GM18505 (cell line): ENCODE data around the gene AEN.
"Not testable (repeated sequence)": the region's sequence is repeated elsewhere in the genome, so short reads cannot be mapped to it uniquely, and the experiment has no call there.

Experiments used
- ATAC-seq: cut with Tn5 transposase; IDR thresholded peaks from one replicate; pipeline ENCODE4 v1.9.1; 2021; ENCODE audit not compliant: unreplicated experiment
- POLR2A ChIP-seq: IDR thresholded peaks from 4 replicates; pipeline ENCODE4 v1.6.1; 2011; ENCODE audit warnings: borderline replicate concordance; ENCODE audit not compliant: insufficient read depth, insufficient read length; ENCODE audit errors: extremely low read depth

AEN gene

DNA sequence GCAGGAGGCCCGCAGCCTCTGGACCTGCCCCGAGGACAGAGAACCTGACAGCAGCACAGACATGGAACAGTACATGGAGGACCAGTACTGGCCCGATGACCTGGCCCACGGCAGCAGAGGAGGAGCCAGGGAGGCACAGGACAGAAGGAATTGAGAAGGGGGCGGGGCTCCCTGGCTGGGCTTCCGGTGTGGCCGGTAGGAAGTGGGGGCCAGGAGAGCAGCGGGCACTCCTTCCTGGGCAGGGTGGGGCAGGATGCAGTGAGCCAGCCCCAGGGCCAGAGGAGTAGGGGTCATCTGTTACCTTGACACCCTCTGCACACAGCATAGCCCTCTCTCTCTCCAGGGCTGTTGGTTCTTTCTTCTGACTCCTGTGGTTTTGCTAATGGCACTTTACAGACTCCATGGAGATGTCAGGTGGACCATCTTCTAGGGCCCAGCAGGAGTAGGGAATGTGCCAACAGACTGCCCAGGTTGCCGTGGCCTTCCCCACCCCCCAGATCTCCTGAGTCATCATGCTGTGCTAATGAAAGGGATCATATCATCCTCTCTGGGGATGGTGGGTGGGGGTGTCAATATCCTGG is 9.1 kb downstream of the AEN start:
- TF ChIP-seq POLR2A, result peak; percentile 10
- no peak for ATAC-seq

DNA sequence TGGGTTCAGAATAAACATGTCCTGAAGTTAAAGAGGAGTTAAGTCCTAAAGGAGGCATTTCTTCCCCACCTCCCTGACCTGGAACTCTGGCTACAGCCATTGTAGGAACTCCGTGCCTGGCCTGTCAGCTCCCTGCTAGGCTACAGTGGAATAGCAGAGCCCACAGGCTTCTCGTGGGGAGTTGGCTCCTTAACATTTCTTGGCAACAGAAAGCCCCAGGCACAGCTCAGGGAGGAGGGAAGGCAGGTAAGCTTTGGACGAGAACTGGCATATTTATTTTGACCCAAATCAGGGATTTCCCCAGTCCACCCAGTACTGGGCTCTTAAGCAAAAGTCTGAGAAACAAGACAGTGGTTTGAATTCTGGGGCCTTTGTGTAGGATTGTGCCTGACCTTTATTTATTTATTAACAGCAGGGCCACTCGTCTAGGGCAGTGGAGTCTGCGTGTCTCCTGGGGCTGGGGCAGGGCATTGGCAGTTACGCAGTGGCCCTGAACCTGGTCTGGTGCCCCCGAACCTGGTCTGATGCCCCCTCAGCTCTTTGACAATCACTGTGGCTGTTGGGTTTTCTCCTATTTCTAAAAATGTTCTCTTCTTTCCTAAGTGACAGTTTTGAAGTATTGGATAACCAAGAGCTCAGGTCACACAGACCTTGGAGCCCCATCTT is 9.8 kb downstream of the AEN start:
- ATAC-seq, result no peak
- TF ChIP-seq POLR2A, result peak; percentile 6

DNA sequence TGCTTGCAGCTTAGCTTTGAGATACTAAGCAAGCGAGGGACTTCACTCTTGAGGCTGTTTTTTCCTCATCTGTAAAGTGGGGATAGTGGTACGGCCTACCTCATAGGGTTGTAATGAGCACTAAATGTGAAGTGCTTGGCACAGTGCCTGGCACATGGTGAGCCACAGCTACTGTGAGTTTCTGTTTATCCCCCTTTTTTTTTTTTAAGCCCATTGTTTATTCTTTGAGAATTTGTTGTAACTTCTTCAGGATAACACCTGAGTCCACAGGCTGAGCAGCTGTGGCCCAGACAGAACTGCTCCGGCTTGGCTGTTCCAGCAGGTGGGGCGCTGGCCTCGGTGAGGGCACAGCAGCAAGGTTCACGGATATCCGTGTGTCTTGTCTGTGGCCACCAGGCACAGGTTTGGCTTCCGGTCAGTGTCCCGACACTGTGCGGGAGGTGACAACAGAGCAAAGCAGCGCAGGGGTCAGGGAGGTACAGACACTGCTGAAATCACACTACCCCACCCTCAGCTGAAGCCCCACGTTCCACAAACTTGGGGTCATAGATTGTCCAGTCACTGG is 10.4 kb downstream of the AEN start:
- no peak for ATAC-seq
- no peak for TF ChIP-seq POLR2A

DNA sequence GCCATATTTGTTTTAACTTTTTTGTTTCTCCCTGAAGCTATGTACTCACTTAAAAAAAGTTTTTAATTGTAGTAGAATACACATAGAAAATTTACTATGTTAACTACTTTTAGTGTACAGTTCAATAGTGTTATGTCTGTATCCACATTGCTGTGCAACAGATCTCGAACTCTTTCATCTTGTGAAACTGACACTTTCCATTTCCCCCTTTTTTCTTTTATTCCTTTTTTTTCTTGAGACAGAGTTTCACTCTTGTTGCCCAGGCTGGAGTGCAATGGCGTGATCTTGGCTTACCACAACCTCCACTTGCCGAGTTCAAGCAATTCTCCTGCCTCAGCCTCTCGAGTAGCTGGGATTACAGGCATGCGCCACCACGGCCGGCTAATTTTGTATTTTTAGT is 11.7 kb downstream of the AEN start:
- ATAC-seq, result not testable (repeated sequence)

DNA sequence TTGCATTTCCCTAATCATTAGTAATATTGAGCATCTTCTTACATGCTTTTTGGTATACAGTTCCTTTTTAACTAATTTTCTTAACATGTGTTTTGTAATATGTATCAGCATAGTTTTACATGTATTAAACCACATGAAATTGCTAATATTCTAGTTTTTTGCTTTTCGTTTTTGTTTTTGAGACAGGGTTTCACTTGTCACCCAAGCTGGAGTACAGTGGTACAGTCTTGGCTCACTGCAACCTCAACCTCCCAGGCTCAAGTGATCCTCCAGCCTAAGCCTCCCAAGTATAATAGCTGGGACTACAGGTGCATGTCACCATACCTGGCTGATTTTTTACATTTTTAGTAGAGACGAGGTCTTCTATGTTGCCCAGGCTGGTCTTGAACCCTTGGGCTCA is 13.3 kb downstream of the AEN start:
- no peak for TF ChIP-seq POLR2A
- ATAC-seq, result no peak

DNA sequence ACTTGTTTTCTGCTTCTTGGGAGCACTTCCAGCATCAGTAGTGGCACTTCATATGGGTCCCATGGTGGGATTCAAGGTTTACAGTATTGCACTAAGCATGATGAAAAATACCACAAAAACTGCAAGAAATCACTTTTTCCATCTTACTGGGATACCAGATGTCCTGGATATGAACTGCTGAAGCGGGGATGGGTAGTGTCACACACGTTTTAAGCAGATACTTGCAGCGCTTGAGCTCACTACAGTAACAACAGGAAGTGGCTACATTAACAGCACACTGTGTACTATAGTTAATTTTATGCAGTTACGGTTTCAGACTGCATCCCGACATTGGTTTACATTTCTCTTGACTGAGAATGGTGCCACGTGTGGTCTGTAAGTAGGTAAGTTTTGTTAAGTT is 14.2 kb downstream of the AEN start:
- TF ChIP-seq POLR2A, result peak; percentile 20
- peak; percentile 26 for ATAC-seq

DNA sequence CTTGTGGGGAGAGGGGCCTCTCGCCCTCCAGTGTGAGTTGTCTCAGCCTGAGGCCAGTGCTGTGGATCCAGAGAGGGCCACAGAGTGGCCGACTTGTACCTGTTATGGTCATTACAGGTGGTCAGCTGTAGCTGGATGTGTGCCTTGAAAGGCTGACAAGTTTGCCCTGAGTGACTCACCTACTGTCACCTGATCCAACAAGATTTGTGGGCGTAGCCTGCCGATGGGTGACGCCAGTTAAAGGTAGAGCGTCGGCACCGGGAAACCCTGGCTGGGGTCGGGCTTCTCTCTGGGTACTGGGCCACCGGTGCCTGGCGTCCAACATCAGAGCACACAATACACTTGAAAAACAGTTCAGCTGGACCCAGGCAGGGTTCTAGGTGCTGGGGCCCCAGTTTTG is 14.9 kb downstream of the AEN start:
- TF ChIP-seq POLR2A, result no peak
- ATAC-seq, result no peak

DNA sequence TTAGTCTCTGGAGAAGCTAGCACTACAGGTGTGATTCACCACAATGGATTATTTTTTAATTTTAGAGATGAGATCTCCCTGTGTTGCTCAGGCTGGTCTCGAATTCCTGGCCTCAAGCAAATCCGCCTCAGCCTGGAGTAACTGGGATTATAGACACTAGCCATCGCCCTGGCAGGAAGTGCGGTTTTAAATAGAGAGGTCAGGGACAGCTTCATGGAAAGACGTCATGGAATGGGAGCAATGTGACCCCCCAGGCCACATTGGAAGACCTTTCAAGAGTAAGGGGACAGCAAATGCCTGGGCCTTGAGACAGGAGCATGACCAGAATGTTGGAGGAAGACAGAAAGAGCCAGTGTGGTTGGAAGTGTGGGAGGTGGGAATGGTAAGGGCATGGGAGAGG is 15.5 kb downstream of the AEN start:
- no peak for TF ChIP-seq POLR2A
- no peak for ATAC-seq

DNA sequence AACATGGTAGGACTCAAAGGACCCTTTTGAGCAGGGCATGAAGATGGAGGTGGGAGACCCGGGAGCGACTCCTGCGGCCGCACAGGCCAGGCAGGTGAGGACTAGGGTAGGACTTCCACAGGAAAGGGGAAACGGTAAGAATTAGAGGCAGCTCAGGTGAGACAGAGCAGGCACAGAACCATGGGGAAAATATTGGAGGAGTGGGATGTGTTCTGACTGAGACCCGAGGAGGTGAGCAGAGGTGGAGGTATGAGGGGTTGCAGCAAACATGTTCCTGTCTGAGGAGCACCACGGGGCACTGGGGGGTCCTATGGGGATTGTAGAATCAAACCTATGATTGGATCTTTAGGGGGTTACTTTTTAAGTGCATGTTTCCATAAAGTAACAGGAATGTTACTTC is 16.3 kb downstream of the AEN start:
- no peak for TF ChIP-seq POLR2A
- ATAC-seq, result no peak

DNA sequence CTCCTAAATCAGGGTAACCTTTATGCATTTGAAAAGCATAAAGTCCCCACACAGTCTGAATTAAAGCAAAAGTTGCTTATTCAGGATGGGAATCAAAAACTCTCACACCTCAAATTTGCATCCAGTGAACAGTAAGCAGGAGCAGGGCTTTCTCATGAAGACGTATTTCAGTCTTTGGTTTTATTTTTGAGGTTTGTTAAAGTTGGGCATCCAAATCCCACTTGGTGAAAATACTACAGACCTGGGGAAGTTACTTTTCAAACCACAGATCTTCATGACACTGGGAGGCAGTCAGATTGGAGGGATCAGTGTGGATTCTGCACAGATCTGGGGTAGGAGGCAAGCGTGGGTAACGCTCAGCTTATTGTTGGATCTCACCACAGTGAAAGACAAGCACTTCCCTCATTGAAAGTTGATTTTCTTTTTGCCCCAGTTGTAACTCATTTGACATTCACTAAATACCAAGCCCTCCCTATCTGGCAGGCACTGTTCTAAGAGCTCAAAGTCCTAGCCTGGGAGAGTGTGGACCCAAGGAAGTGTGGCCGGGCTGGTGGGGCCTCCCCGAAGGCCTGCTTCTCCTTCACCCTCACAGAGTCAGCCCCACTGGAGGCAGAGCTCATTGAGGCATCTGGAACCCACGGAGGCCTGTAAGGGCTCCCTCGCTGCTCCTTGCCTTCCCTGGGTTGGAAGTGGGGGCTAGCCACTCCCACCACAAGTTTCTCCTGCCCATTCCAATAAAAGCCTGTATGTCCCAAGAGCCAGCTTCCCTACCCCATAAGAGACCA is 16.9 kb downstream of the AEN start:
- no peak for TF ChIP-seq POLR2A
- ATAC-seq, result no peak

DNA sequence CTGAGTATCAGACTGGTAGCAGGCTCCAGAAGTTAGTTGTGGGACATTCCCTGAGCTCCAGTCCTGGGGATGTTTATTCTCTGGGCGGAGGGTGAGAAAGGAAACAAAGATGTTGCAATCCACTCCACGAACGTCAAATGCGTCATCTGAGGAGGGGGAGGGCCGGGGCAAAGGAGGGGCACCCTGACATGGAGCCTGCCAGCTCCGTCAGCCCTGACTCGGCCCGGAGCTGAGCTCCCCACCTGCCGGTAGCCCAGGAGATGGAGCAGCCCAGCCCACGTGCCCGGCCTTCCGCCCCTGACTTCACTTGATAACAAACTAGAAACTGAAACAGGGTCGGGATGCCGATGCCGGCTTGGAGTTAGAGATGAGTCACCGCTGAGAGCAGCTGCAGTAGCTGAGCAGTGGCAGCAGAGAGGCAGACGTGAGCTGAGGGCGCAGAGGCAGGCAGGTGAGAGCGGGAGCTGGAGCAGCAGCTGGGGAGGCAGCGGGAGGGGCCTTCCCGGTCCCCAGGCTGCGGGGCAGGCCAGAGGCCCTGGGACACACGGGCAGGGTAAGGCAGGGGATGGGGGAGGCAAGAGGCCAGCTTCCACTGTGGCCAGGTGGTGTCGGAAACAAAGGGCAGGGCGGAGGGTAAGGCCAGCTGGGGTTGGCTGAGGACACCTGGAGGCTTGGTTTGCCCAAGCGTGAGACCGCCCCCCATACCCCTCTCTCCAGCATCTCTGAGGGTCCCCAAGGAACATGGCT is 17.7 kb downstream of the AEN start, which contains the start of gene ISG20:
Gene ISG20 (plus strand): TSS at position 391 of the 747 bp plus-strand sequence. CDS start 351 bp downstream, at position 742.
- TF ChIP-seq POLR2A, result peak; percentile 96
- peak; percentile 70 for ATAC-seq

DNA sequence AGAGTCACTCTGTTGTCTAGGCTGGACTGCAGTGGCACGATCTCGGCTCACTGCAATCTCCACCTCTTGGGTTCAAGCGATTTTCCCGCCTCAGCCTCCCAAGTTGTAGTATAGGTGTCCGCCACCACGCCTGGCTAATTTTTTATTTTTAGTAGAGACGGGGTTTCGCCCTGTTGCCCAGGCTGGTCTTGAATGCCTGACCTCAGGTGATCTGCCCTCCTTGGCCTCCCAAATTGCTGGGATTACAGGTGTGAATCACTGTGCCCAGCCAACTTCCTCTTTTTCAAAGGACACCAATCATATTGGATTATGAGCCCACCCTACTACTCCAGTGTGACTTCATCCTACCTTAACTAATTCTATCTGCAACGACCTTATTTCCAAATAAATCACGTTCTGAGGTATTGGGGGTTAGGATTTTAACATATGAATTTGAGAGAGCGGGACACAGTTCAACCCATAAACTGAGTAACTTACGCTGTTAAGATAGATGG is 20.9 kb downstream of the AEN start:
- TF ChIP-seq POLR2A, result no peak
- ATAC-seq, result no peak

DNA sequence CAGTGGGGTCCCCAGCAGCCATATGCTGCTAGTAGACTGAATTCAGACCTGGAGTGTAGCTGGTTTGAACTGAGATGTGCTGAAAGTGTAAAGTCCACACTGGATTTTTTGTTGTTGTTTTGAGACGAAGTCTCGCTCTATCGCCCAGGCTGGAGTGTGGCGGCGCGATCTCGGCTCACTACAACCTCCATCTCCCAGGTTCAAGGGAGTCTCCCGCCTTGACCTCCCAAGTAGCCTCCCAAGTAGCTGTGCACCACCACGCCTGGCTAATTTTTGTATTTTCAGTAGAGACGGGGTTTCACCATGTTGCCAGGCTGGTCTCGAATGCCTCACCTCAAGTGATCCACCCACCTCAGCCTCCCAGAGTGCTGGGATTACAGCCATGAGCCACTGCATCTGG is 21.4 kb downstream of the AEN start:
- not testable (repeated sequence) for ATAC-seq

DNA sequence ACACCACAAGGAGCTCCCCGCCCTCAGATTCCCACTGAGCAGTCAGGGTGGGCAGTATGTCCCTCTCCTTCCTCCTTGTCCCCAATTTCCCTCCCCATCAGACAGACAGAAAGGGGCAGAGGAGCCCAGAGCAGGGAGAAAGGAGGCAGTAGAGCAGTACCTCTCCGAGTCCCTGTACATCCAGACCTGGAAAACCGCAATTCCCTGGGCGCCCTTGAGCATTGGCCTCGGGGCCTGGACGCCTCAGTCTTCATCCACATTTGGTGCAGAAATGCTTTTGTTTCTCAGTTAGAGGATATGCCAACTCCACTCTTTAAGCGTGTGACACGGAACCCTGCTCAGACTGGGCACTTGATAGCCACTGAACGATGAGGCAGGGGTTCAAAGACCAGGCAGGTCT is 23.6 kb downstream of the AEN start:
- no peak for ATAC-seq
- no peak for TF ChIP-seq POLR2A
